GM19324 (cell line): ENCODE measurements around the gene PIH1D1.

Experiments used
- ATAC-seq: cut with Tn5 transposase; IDR thresholded peaks from one replicate; pipeline ENCODE4 v1.9.1; 2021; ENCODE audit warnings: mild to moderate bottlenecking, moderate library complexity; ENCODE audit not compliant: unreplicated experiment, low FRiP score

Gene PIH1D1

DNA sequence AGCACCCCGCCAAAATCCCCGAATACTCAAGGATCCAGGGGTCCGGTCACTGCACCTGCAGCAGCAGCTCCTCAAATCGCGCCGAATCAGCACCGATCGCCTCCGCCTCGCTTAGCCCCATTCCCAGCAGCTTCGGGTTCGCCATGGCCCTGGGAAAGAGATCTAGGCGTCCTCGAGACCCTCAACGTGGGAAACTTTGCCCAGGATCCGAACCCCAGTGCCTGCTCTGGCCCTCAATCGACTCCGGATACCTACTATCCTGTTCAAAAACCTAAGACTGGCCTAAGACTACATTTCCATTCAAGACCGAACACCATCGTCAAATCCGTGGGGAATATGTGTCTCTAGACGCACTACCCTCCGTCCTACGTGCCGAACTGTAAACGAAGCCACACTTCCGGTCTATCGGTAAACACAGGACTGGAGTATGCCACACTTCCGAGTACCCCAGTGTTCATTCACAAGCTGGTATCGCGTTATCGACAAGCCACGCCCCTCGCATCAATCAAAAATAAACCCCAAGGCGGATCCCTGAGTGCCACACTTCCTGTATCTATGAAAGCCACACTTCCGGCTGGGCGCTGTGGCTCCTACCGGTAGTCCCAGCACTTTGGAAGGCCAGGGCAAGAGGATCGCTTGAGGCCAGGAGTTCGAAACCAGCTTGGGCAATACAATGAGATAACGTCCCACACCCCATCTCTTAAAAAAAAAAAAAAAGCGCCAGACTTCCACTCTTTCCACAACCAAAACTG is at the start of gene PIH1D1:
PIH1D1 (minus strand) TSS at position 385 of the 752 bp plus-strand sequence; CDS start at position 145, 240 bp downstream.
- ATAC-seq: peak; percentile 65

- ATAC-seq: no peak
These were observed 47.5 kb upstream of the PIH1D1 start for GRCh38 chr19:49499030-49499670.

- ATAC-seq: no peak
These were observed 46.9 kb upstream of the PIH1D1 start for GRCh38 chr19:49498475-49498874.

DNA sequence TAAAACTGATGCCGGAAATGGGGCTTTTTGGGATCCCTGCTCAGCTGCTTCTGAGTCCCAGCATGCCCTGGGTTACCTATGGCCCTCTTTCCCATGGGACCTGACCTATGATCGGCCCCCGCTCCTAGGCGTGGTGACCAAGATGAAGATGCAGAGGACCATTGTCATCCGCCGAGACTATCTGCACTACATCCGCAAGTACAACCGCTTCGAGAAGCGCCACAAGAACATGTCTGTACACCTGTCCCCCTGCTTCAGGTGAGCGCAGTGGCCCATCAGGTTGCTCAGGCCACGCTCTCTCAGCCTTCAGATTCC is 46.1 kb upstream of the PIH1D1 start:
- ATAC-seq: no peak

- no peak for ATAC-seq
These were observed 45.6 kb upstream of the PIH1D1 start for GRCh38 chr19:49497047-49497788.

- ATAC-seq: no peak
These were observed 45.0 kb upstream of the PIH1D1 start for GRCh38 chr19:49496574-49497008.

DNA sequence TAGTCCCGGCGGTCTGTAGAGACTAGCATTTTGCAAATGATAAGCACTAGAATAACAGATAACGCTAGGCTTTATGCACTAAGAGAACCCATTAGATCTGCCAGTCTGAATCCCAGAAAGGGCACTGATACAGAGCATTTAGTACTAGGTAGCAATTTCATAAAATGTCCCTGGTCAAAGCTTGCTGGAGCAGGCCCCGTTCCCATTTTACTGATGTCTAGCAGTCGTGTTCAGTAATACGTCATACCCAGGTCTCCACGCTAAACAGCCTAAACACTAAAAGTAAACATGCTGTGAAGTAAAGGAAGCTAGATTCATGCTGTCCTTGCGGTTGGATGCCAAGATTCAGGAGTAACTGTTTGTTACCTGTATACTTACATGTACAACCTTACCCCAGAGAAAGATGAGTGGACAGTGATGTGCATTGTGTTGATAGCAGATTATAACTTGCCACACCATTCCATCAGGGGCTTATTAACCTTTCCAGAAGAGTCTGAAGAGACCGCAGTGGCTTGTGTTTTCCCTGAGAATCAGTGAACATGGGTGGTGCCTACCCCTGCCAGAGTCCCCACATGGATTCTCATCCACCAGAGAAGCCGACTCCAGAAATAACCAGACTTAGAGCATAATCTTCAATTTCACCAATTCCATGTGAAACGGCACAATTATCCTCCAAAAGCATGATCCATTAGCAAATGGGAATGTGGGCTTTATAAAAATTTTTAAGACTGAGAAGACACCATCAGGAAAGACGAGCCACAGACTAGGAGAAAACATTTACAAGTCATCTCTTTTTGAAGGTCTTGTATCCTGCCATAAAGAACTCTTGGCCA is 41.2 kb upstream of the PIH1D1 start:
- no peak for ATAC-seq

- ATAC-seq: no peak
These were observed 40.4 kb upstream of the PIH1D1 start for GRCh38 chr19:49491804-49492572.

- ATAC-seq: no peak
These were observed 39.6 kb upstream of the PIH1D1 start for GRCh38 chr19:49491030-49491803.

GRCh38 chr19:49490287-49491029 is 38.8 kb upstream of the PIH1D1 start:
- no peak for ATAC-seq

GRCh38 chr19:49489601-49490167 is 38.1 kb upstream of the PIH1D1 start:
- ATAC-seq: no peak

GRCh38 chr19:49488863-49489537 is 37.4 kb upstream of the PIH1D1 start:
- no peak for ATAC-seq

GRCh38 chr19:49488046-49488862 is 36.6 kb upstream of the PIH1D1 start:
- ATAC-seq: no peak

DNA sequence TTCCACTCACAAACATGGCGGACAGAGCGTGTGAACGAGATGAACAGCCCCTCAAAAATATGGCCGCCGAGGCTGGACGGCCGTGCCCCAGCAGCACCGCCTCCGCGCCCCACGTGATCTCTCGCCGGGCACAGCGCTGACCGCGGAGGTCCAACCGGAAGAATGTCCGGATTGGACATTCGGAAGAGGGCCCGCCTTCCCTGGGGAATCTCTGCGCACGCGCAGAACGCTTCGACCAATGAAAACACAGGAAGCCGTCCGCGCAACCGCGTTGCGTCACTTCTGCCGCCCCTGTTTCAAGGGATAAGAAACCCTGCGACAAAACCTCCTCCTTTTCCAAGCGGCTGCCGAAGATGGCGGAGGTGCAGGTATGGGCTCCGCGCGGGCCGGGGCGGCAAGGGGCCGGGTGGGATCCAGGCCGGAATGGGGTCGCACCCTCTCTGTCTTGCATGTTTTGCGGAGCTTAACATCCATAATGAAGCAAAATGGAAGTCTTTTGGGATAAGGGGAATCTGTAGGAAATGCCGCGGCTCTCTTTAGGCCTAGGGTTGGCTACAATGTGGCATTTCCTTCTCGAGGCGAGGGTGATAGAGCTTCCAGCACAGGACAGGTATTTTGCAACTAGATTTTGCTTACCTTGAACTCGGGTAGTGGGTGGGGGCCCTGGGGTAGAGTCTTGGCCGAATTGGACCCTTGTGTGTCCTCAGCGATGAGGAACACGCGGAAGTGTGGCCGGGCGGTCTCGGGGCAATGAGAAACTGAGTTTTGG is 35.8 kb upstream of the PIH1D1 start, which contains the start of gene RPL13A:
RPL13A (plus strand) TSS at position 332 of the 769 bp plus-strand sequence; CDS start at position 354, 22 bp downstream.
- peak; percentile 98 for ATAC-seq

GRCh38 chr19:49486710-49487276 is 35.2 kb upstream of the PIH1D1 start:
- no peak for ATAC-seq
